Adipose tissue (tissue), 3 donors: ENCODE measurements around the gene MAPK12. TPM values are rescaled to one million over a fixed set of nuclear protein-coding genes. Genes with fewer than 3 reads are reported as not detected.

Experiments
- H3K27ac ChIP-seq: one replicate; pipeline ENCODE4 v1.5.1; 2013; ENCODE audit warnings: low read depth, low read length
- WGBS, 3 donors: extraction: QIAGEN DNeasy Blood & Tissue Kit; methylation state at CpG; one replicate each; pipeline ENCODE4 v1.1.7; 2013; 5-methylcytosine and 5-hydroxymethylcytosine counted together
- polyA plus RNA-seq, 3 donors: library from polyadenylated mRNA; stranded (reverse); fragments of 200-250 nt; gene quantifications; one replicate each; pipeline ENCODE4 v1.2.3, GENCODE V29; 2013
- donor health status: healthy with polysubstance abuse.
- donor health status: Bipolar disorder and iron deficiency.
- donor health status: healthy.

The MAPK12 gene
- polyA plus RNA-seq, 3 donors, result 4.7 to 17.6 (median 15.7) TPM

GRCh38 chr22:50225200-50225969 is 36.1 kb downstream of the MAPK12 start:
- WGBS, 3 donors, result 67 to 91% (median 91%) methylated on average over 22 to 24 of the region's 24 CpGs
- no peak overlapping the region for H3K27ac ChIP-seq

GRCh38 chr22:50224071-50224470 is 37.4 kb downstream of the MAPK12 start:
- H3K27ac ChIP-seq, result no peak overlapping the region
- 89 to 93% (median 92%) methylated on average over 16 of the region's 16 CpGs for WGBS, 3 donors

GRCh38 chr22:50222508-50222907 is 39.0 kb downstream of the MAPK12 start:
- 79 to 87% (median 86%) methylated on average over 8 of the region's 8 CpGs for WGBS, 3 donors
- H3K27ac ChIP-seq, result no peak overlapping the region

- 92 to 93% (median 93%) methylated on average over 19 of the region's 19 CpGs for WGBS, 3 donors
- H3K27ac ChIP-seq, result no peak overlapping the region
These were observed 39.8 kb downstream of the MAPK12 start for GRCh38 chr22:50221410-50222300.

- H3K27ac ChIP-seq, result no peak overlapping the region
- WGBS, 3 donors, result 95 to 96% (median 95%) methylated on average over 45 of the region's 45 CpGs
These were observed 40.7 kb downstream of the MAPK12 start for GRCh38 chr22:50220603-50221409.

GRCh38 chr22:50219800-50220602 is 41.5 kb downstream of the MAPK12 start:
- H3K27ac ChIP-seq, result no peak overlapping the region
- WGBS, 3 donors, result 86 to 91% (median 86%) methylated on average over 24 to 25 of the region's 25 CpGs

- H3K27ac ChIP-seq, result no peak overlapping the region
- WGBS, 3 donors, result 62 to 69% (median 66%) methylated on average over 38 to 42 of the region's 42 CpGs
These were observed 42.3 kb downstream of the MAPK12 start for GRCh38 chr22:50218996-50219727.

GRCh38 chr22:50218153-50218995 is 43.1 kb downstream of the MAPK12 start:
- 66 to 91% (median 89%) methylated on average over 39 to 43 of the region's 43 CpGs for WGBS, 3 donors
- H3K27ac ChIP-seq, result no peak overlapping the region

GRCh38 chr22:50217543-50218152 is 43.8 kb downstream of the MAPK12 start:
- WGBS, 3 donors, result 85 to 92% (median 90%) methylated on average over 20 to 21 of the region's 21 CpGs
- H3K27ac ChIP-seq, result no peak overlapping the region

GRCh38 chr22:50216684-50217520 is 44.6 kb downstream of the MAPK12 start:
- WGBS, 3 donors, result 94 to 98% (median 94%) methylated on average over 57 of the region's 57 CpGs
- no peak overlapping the region for H3K27ac ChIP-seq

GRCh38 chr22:50216055-50216683 is 45.3 kb downstream of the MAPK12 start:
- no peak overlapping the region for H3K27ac ChIP-seq
- 84 to 87% (median 86%) methylated on average over 14 to 15 of the region's 15 CpGs for WGBS, 3 donors

GRCh38 chr22:50215297-50216054 is 46.0 kb downstream of the MAPK12 start:
- WGBS, 3 donors, result 70 to 76% (median 73%) methylated on average over 13 to 17 of the region's 17 CpGs

GRCh38 chr22:50213263-50213662 is 48.2 kb downstream of the MAPK12 start:
- no peak overlapping the region for H3K27ac ChIP-seq
- 96 to 98% (median 96%) methylated on average over 9 of the region's 9 CpGs for WGBS, 3 donors

More at GRCh38 chr22:50215297-50216054, 46.0 kb downstream of the MAPK12 start:
- no peak overlapping the region for H3K27ac ChIP-seq

- H3K27ac ChIP-seq, result no peak overlapping the region
- WGBS, 3 donors, result 86 to 91% (median 91%) methylated on average over 14 of the region's 14 CpGs
These were observed 50.3 kb downstream of the MAPK12 start for GRCh38 chr22:50211147-50211546.
